Measurements from ENCODE around the gene WDR18.

Gene WDR18

GRCh38 chr19:1025960-1026782 lies 42.0 kb downstream of the WDR18 start, which contains the start of gene CNN2:
Gene CNN2, plus strand, starts transcription at chr19:1026608. Its CDS starts 54 bp downstream, at chr19:1026662.
- DNase-seq = peak; percentile 49 to 63

GRCh38 chr19:1026783-1027649 lies 42.9 kb downstream of the WDR18 start:
- DNase-seq = peak in 1 of 2 experiments; percentile 12

- no peak for DNase-seq
Measured at GRCh38 chr19:1027650-1028061, 43.5 kb downstream of the WDR18 start.

- peak; percentile 17 to 19 for DNase-seq
Measured at GRCh38 chr19:1028062-1028926, 44.1 kb downstream of the WDR18 start.

- DNase-seq = no peak
Measured at GRCh38 chr19:1032264-1032867, 48.2 kb downstream of the WDR18 start.

GRCh38 chr19:1035998-1036621 lies 52.0 kb downstream of the WDR18 start:
- DNase-seq = no peak

GRCh38 chr19:1037621-1038064 lies 53.5 kb downstream of the WDR18 start:
- DNase-seq = no peak

GRCh38 chr19:1038978-1039645 lies 55.0 kb downstream of the WDR18 start:
- no peak for DNase-seq

GRCh38 chr19:1039646-1040475 lies 55.7 kb downstream of the WDR18 start, which contains the start of gene ABCA7:
Gene ABCA7, plus strand, starts transcription at chr19:1040107. Its CDS starts 1,255 bp downstream, at chr19:1041362.
- peak; percentile 89 to 90 for DNase-seq

- peak; percentile 26 to 40 for DNase-seq
Measured at GRCh38 chr19:1040476-1041271, 56.5 kb downstream of the WDR18 start.

GRCh38 chr19:1041272-1041834 lies 57.2 kb downstream of the WDR18 start:
- no peak for DNase-seq

- DNase-seq = no peak
Measured at GRCh38 chr19:1041835-1042685, 57.9 kb downstream of the WDR18 start.

- DNase-seq = no peak
Measured at GRCh38 chr19:1042689-1043511, 58.8 kb downstream of the WDR18 start.
